Measurements from ENCODE around the gene NUDT19.
"Not testable (repeated sequence)": the region's sequence is repeated elsewhere in the genome, so short reads cannot be mapped to it uniquely, and the experiment has no call there.

The NUDT19 gene

GRCh38 chr19:32716203-32716602 lies 24.6 kb downstream of the NUDT19 start:
- DNase-seq (ENCODE audit: low read depth) = not testable (repeated sequence)

- DNase-seq (ENCODE audit: low read depth) = no peak
These were observed 25.9 kb downstream of the NUDT19 start for GRCh38 chr19:32717496-32717895.

GRCh38 chr19:32718286-32718685 lies 26.7 kb downstream of the NUDT19 start:
- DNase-seq (ENCODE audit: low read depth) = no peak

GRCh38 chr19:32719611-32720059 lies 28.0 kb downstream of the NUDT19 start, which contains the start of gene TDRD12:
TSS of gene TDRD12 (plus strand) at chr19:32719767. CDS start at chr19:32720073, 306 bp downstream.
- no peak for DNase-seq (ENCODE audit: low read depth)

- DNase-seq (ENCODE audit: low read depth) = no peak
These were observed 28.8 kb downstream of the NUDT19 start for GRCh38 chr19:32720216-32720935.

- DNase-seq (ENCODE audit: low read depth) = no peak
These were observed 29.3 kb downstream of the NUDT19 start for GRCh38 chr19:32720936-32721250.

- DNase-seq (ENCODE audit: low read depth) = no peak
These were observed 44.3 kb downstream of the NUDT19 start for GRCh38 chr19:32735936-32736335.

- DNase-seq (ENCODE audit: low read depth) = no peak
These were observed 51.4 kb downstream of the NUDT19 start for GRCh38 chr19:32743021-32743420.

- no peak for DNase-seq (ENCODE audit: low read depth)
These were observed 51.8 kb downstream of the NUDT19 start for GRCh38 chr19:32743447-32743846.

GRCh38 chr19:32744555-32745325 lies 53.1 kb downstream of the NUDT19 start:
- DNase-seq (ENCODE audit: low read depth) = no peak

- not testable (repeated sequence) for DNase-seq (ENCODE audit: low read depth)
These were observed 54.1 kb downstream of the NUDT19 start for GRCh38 chr19:32745594-32746251.

- DNase-seq (ENCODE audit: low read depth) = not testable (repeated sequence)
These were observed 55.1 kb downstream of the NUDT19 start for GRCh38 chr19:32746631-32747196.

- DNase-seq (ENCODE audit: low read depth) = no peak
These were observed 56.9 kb downstream of the NUDT19 start for GRCh38 chr19:32748497-32748896.

GRCh38 chr19:32748948-32749347 lies 57.3 kb downstream of the NUDT19 start:
- DNase-seq (ENCODE audit: low read depth) = no peak

- DNase-seq (ENCODE audit: low read depth) = no peak
These were observed 57.7 kb downstream of the NUDT19 start for GRCh38 chr19:32749361-32749760.

GRCh38 chr19:32750441-32751055 lies 58.9 kb downstream of the NUDT19 start:
- DNase-seq (ENCODE audit: low read depth) = no peak

GRCh38 chr19:32751066-32751465 lies 59.4 kb downstream of the NUDT19 start:
- DNase-seq (ENCODE audit: low read depth) = no peak

GRCh38 chr19:32757189-32757588 lies 65.6 kb downstream of the NUDT19 start:
- no peak for DNase-seq (ENCODE audit: low read depth)

Measured in stimulated activated CD8-positive, alpha-beta memory T cell treated with anti-CD3 and anti-CD28 coated beads, Interleukin-15, amount 100 ng/mL, for 24 hours (primary cell).